ENCODE measurements around the gene HES7. TPM values are rescaled to one million over a fixed set of nuclear protein-coding genes. Genes with fewer than 3 reads are reported as not detected.
"Not testable (repeated sequence)": the region's sequence is repeated elsewhere in the genome, so short reads cannot be mapped to it uniquely, and the experiment has no call there.

HES7 gene
- total RNA-seq, 1 donor from 2014 or later: 1.3 TPM

GRCh38 chr17:8110907-8111306 lies 13.0 kb downstream of the HES7 start:
- H3K36me3 ChIP-seq (ENCODE audit: control insufficient read depth, insufficient read depth, low read length): no peaks in the 10 kb centered on the region
- DNase-seq (ENCODE audit: low read depth) (no peak), FAIRE-seq (no peak)
- H3K4me3 ChIP-seq (ENCODE audit: low read depth, low read length): no peak overlapping the region
- peaks cover 3% of the 10 kb centered on the region for H3K27me3 ChIP-seq (ENCODE audit: control insufficient read depth, insufficient read depth, low read length)
- no peak for TF ChIP-seq CTCF (IDR thresholded peaks at IDR 0.05; ENCODE audit: insufficient read depth, low read length, severe bottlenecking)

- peaks cover 3% of the 10 kb centered on the region for H3K27me3 ChIP-seq (ENCODE audit: control insufficient read depth, insufficient read depth, low read length)
- no peak for TF ChIP-seq CTCF (IDR thresholded peaks at IDR 0.05; ENCODE audit: insufficient read depth, low read length, severe bottlenecking)
- FAIRE-seq: no peak
Observed at GRCh38 chr17:8110456-8110804, 13.5 kb downstream of the HES7 start.

GRCh38 chr17:8109661-8110455 lies 14.0 kb downstream of the HES7 start:
- Histone ChIP-seq H3K27me3 (ENCODE audit: control insufficient read depth, insufficient read depth, low read length) (peaks cover 3% of the 10 kb centered on the region), H3K4me3 (ENCODE audit: low read depth, low read length) (peak overlapping the region; percentile 42), H3K36me3 (ENCODE audit: control insufficient read depth, insufficient read depth, low read length) (no peaks in the 10 kb centered on the region)
- peak; percentile 96 for TF ChIP-seq CTCF (IDR thresholded peaks at IDR 0.05; ENCODE audit: insufficient read depth, low read length, severe bottlenecking)
- DNase-seq (ENCODE audit: low read depth): peak; percentile 42
- no peak for FAIRE-seq

More at GRCh38 chr17:8110456-8110804, 13.5 kb downstream of the HES7 start:
- no peaks in the 10 kb centered on the region for H3K36me3 ChIP-seq (ENCODE audit: control insufficient read depth, insufficient read depth, low read length)
- no peak overlapping the region for H3K4me3 ChIP-seq (ENCODE audit: low read depth, low read length)
- DNase-seq (ENCODE audit: low read depth): no peak

- no peak for DNase-seq (ENCODE audit: low read depth)
- no peak overlapping the region for H3K4me3 ChIP-seq (ENCODE audit: low read depth, low read length)
- FAIRE-seq: no peak
- no peaks in the 10 kb centered on the region for H3K27me3 ChIP-seq (ENCODE audit: control insufficient read depth, insufficient read depth, low read length)
- H3K36me3 ChIP-seq (ENCODE audit: control insufficient read depth, insufficient read depth, low read length): no peaks in the 10 kb centered on the region
- no peak for TF ChIP-seq CTCF (IDR thresholded peaks at IDR 0.05; ENCODE audit: insufficient read depth, low read length, severe bottlenecking)
Observed at GRCh38 chr17:8108972-8109660, 14.8 kb downstream of the HES7 start.

- H3K27me3 ChIP-seq (ENCODE audit: control insufficient read depth, insufficient read depth, low read length); DNase-seq (ENCODE audit: low read depth); H3K4me3 ChIP-seq (ENCODE audit: low read depth, low read length); H3K36me3 ChIP-seq (ENCODE audit: control insufficient read depth, insufficient read depth, low read length); FAIRE-seq: not testable (repeated sequence)
Observed at GRCh38 chr17:8106980-8107379, 16.9 kb downstream of the HES7 start.

GRCh38 chr17:8105957-8106398 lies 17.9 kb downstream of the HES7 start:
- peak; percentile 90 for FAIRE-seq
- H3K4me3 ChIP-seq (ENCODE audit: low read depth, low read length): no peak overlapping the region
- H3K36me3 ChIP-seq (ENCODE audit: control insufficient read depth, insufficient read depth, low read length): no peaks in the 10 kb centered on the region
- peak; percentile 91 for DNase-seq (ENCODE audit: low read depth)
- H3K27me3 ChIP-seq (ENCODE audit: control insufficient read depth, insufficient read depth, low read length): no peaks in the 10 kb centered on the region
- no peak for TF ChIP-seq CTCF (IDR thresholded peaks at IDR 0.05; ENCODE audit: insufficient read depth, low read length, severe bottlenecking)
